Spleen (tissue), 7 donors: ENCODE measurements around the gene CAPN11.

ENCODE experiments used
- POLR2A ChIP-seq, 3 donors: fragments of 450-650 bp; IDR thresholded peaks; one replicate each; pipeline ENCODE4 v1.5.1; 2017; ENCODE audit warnings: antibody characterized with exemption in 3 of 3, mild to moderate bottlenecking in 1 of 3
- POLR2AphosphoS5 ChIP-seq, 3 donors: sonication (generic); formaldehyde crosslinking; IDR thresholded peaks; one replicate each; pipeline ENCODE4 v1.5.1; 2017; ENCODE audit warnings: antibody characterized with exemption in 3 of 3
- TF ChIP-seq, protein P1 (sequence below), 11 experiments: fragments of 200-600 bp in 7 of 11; fragments of 450-650 bp in 4 of 11; sonication (generic) in 4 of 11; IDR thresholded peaks in 8 of 11; conservative IDR thresholded peaks in 3 of 11; 1 replicate in 7 of 11; 2 replicates in 4 of 11; pipeline versions ENCODE4 v1.4.0 to v1.8.0; 2016 to 2021; ENCODE audit warnings: antibody characterized with exemption in 11 of 11, inconsistent platforms in 4 of 11, mild to moderate bottlenecking in 1 of 11
- donor health status: DM: no; HTN: no; CAD: no; lungs with moderate emphysema.
- donor health status: DM: no; HTN: no; CAD: no.
- donor health status: DM: no; HTN: no; CAD: no.

DNA sequence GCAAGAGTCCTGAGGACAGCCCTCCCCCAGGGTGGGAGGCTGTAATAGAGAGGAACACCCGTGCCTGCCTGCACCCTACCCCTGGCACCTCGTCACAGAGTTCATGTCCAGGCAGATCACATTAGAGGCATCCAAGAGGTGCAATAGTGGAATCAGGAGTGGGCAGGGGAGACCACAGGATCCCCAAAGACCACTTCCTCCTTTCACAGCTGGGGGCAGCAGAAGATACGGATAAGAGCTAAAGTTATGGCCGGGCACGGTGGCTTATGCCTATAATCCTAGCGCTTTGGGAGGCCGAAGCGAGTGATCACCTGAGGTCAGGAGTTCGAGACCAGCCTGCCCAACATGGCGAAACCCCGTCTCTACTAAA, 1.5 kb upstream of the CAPN11 start:
- TF ChIP-seq, protein P1, sequence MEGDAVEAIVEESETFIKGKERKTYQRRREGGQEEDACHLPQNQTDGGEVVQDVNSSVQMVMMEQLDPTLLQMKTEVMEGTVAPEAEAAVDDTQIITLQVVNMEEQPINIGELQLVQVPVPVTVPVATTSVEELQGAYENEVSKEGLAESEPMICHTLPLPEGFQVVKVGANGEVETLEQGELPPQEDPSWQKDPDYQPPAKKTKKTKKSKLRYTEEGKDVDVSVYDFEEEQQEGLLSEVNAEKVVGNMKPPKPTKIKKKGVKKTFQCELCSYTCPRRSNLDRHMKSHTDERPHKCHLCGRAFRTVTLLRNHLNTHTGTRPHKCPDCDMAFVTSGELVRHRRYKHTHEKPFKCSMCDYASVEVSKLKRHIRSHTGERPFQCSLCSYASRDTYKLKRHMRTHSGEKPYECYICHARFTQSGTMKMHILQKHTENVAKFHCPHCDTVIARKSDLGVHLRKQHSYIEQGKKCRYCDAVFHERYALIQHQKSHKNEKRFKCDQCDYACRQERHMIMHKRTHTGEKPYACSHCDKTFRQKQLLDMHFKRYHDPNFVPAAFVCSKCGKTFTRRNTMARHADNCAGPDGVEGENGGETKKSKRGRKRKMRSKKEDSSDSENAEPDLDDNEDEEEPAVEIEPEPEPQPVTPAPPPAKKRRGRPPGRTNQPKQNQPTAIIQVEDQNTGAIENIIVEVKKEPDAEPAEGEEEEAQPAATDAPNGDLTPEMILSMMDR (IDR thresholded peaks at IDR 0.05 in 8 of 11, conservative IDR thresholded peaks at IDR 0.05 in 3 of 11): no peak
- no peak for TF ChIP-seq POLR2A (IDR thresholded peaks at IDR 0.05)
- no peak for TF ChIP-seq POLR2AphosphoS5 (IDR thresholded peaks at IDR 0.05)
